ENCODE measurements around the gene AFF3.

AFF3 gene

GRCh38 chr2:99877963-99878362 is 264.4 kb downstream of the AFF3 start:
- no peak for DNase-seq

- no peak for DNase-seq
Measured at GRCh38 chr2:99876956-99877355, 265.4 kb downstream of the AFF3 start.

GRCh38 chr2:99875627-99876201 is 266.7 kb downstream of the AFF3 start:
- DNase-seq: no peak

DNA sequence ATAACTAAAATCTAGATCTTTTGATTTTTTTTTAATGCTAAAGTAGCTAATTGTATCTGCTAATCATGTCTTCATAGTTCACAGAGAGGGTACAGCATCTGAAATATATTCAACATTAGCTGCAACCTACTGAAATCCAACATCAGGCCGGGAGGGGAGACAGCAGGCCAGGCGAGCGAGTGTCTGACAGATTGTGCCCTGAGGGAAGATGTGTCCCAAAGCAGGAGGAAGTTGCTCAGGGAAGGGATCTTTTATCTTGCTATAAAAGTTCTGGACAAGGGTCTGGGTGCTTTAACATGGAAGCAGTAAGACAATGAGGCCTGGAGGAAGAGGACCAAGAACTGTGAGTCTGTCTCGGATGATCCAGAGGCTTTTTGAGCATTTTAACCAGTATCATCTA is 274.1 kb downstream of the AFF3 start:
- DNase-seq: no peak

DNA sequence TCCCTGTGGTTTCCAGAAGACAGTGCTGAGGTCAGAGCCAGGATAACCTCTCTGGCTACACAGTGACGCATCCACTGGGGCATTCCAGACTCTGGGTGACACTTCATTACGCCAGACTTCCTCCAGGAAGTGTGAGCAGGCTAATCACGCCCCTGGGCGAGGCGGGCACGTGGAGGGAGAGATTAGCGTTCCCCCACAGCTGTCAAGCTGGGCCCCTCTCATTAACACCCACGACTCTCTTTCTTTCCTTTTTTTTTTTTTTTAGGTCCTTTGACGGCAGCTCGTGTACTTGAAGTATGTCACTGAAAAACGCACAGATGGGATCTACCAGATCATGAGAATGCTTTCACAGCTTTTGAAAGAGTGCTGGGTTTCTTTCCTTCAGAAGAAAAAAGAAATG is 274.6 kb downstream of the AFF3 start:
- DNase-seq: peak; percentile 29

DNA sequence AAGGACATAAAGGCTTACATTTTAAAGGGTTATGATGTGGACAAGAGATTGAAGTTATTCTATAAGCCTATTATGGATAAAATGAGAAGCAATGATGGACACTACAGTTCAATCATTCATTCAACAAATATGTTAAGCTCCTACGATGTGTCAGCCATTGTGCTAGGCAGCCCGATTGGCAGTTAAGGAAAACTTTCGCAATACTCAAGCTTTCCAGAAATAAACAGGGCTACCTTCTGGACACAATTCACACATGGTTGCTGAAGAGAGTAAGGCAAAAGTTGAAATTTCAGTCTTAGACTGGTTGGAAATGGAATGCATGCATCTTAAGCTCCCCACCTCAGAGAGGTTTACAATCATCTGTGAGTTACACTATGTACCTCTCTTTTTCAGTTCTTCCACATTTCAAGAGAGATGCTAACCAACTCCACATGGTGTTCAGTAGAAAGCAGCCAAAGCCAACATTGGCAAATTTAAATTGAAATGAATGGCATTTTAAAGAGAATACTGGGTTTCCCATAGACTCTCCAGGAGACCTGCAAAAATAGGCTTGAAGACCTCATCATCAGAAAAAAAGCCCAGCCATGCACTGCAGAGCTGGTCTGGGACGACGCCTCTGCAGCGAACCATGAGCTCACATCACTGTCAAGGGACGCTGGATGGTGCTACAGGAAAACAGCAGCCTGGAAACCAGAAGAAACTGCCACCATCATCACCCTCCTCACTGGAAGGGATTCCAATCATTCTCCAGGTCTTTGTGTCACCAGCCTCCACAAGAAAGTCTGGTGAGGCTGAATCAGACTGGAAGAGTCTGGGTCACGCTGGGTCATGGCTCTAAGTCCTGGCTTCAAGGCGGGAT is 276.3 kb downstream of the AFF3 start:
- no peak for DNase-seq

DNA sequence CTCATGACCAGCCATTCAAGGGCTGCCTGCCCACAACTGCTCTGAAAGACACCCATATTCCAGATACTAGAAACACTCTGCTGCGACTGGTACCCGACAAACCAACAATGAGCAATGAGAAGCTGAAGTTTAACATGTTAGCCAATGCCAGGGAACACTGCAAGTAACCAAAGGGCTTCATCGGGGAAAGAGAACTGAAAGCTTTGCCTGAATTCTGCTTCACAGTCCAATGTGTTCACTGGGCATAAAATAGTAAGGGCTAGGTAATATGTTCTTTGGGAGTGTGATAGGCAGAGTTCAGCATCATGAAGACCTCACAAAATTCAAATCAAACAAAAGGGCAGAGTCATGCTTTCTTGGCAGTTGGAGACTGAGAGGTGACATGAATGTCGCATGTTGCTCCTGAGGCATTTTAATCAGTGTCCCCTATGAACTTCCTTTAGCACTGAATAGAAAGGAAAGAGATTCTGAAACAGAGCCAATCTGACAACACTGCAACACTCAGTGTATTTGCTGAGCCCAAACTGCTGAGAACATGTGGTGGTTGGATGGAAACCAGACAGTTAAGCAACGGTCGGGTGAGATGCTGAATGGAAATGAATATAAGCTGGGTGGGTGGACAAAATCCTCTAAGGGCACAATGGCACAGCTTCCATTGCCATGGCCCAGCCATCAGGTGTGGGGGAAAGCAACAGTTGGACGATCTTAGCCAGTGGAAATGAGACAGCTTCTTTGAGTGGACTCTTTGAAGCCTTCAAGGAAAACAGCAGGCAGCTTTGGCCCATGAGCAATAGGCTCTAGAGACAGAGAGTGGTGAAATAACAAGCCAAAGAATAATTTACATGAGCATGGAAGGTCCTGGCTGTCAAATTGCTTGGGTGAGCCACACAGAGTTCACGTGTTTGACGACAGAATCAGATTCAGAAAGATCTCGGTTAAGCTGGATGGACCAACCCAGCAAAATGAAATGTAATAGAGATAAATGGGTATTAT is 277.5 kb downstream of the AFF3 start:
- DNase-seq: no peak

- no peak for DNase-seq
Measured at GRCh38 chr2:99863903-99864270, 278.5 kb downstream of the AFF3 start.

- no peak for DNase-seq
Measured at GRCh38 chr2:99863236-99863902, 279.0 kb downstream of the AFF3 start.

DNA sequence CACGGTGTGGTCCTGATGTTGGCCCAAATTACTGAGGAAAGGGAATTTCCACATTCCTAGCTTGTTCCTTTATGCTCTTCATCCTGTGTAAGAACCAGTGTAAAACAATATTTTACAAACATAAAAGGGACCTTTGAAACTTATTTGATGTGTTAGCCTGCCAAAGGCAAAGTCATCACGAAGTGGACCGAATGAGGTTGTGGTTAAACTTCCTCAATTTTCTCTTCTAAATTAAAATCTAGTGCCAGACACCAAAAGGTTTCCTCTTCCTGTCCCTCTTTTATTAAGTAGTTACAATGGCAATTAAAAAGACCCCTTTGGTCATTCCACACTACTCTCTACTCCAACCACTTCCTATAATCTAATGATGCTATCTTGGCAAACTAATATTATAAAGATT is 279.8 kb downstream of the AFF3 start:
- no peak for DNase-seq

- no peak for DNase-seq
Measured at GRCh38 chr2:99861376-99861760, 281.0 kb downstream of the AFF3 start.

DNA sequence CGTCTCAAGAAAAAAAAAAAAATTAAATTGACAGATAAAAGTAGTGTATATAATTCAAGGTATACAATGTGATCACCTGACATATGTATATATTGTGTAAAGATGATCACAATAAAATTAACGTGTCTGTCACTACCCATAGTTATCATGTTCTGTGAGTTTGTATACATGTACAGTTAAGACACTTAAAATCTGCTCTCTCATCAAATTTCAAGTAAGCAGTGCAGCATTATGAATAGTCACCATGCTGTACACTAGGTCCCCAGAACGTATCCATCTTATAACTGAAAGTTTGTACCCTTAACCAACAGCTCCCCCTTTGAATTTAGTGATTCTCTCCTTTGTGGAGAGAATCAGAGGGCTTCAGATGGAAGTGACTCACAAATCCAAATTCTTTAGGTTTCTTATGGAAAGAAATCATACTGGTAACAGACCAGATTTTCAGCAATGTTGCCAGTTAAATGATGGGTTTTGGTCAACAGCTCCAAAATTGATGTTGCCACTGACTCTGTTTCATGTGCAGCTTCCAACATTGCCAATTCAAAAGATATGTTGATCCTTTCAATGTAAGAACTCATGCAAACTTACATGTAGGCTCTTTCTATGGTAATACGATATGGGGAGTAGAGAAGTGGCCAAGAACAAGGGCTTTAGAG is 281.5 kb downstream of the AFF3 start:
- DNase-seq: no peak

DNA sequence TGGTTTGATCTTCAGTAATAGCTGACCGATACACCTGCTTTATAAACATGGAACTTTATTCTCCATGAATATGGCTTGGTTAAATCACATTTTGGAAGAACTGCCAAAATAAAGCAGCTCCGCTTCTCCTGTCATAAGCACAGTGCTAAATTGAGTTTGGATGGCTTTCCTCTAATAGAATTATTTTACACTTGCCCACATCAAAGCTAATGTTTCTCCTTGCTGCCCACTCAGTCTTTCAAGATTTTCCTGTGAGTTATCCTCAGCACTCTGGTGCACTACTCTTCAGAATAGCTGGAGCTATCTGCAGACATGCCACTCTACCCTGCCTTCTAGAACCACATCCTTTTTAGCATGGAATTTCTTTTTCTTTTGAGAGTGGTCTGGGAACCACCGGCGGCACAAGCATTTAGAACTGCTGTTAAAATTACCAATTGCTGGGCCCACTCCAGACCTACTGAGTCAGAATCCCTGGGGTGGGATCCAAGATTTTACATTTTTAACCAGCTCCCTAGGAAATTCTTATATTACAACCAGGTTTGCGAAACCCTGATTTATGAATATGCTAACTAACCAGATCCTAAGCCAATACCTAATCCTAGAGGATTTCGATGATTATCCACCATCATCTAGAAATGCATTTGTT is 283.3 kb downstream of the AFF3 start:
- DNase-seq: no peak

GRCh38 chr2:99857867-99858444 is 284.4 kb downstream of the AFF3 start:
- no peak for DNase-seq

GRCh38 chr2:99857372-99857771 is 285.0 kb downstream of the AFF3 start:
- no peak for DNase-seq

- DNase-seq: no peak
Measured at GRCh38 chr2:99856119-99856518, 286.3 kb downstream of the AFF3 start.

- no peak for DNase-seq
Measured at GRCh38 chr2:99854236-99854852, 288.0 kb downstream of the AFF3 start.

- no peak for DNase-seq
Measured at GRCh38 chr2:99852956-99853355, 289.4 kb downstream of the AFF3 start.

DNA sequence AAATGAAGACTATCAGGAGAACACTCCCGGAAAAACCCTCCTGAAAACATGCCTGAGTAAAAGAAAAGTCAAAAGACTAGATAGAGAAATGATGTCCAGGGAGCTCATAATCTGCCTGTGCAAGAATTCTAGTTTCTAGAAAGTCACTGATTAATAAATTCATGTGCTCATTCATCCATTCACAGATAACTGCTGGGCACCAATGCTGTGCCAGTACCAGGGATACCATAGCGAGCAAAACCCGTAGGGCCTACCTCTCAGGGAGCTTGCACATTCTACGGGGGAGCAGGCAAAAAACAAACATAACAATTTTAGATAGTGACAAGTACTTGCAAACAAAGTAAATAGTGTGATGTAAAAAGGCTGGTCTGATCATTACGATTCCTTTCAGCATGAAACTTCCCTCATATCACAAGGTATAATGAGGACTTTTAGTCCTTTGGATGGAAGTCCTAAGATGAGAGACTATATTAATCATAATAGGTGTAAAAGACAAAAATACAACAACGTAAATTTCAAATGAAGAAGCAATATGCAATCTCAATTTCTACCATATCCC is 289.9 kb downstream of the AFF3 start:
- DNase-seq: no peak

DNA sequence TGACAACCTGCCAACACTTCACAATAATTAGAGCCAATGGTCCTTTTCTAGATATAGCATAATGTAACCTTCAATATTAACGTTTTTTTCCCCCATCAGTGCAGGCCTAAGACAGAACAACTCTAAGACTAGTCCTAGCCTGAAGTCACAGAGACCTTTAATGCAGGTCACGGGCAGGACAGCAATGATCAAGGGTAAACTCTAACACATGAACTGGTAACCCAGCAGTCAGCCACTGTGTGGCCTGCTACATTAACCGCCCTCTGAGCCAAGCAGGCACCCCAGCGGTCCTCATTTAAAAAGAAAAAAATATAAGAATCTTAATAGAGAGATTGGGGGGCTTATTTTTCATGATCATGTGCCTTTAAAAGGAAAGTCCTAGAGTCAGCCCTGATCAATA is 290.6 kb downstream of the AFF3 start:
- no peak for DNase-seq

DNA sequence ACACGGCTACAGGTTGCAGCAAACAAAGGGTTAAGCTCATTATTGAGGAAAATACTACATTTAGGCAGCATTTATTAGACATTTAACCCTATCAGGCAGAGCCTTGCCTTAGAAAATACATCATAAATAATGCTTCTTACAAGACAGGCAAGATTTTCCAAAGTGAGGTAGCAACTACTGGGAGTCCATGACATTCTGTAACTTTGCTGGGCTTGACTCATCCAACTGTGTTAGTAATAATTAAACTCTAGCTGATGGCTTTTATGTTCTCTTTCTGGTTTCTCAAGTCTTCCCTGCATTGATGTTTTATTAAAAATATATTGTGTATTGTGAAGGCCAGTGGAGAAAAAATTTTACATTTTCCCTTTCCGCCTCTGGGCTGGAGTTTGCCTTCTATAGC is 291.3 kb downstream of the AFF3 start:
- no peak for DNase-seq
